SK-N-SH (cell line): ENCODE data around the gene BEGAIN.

Experiments
- EP300 ChIP-seq, 2 experiments: IDR thresholded peaks; 2 replicates each; pipeline versions ENCODE4 v1.4.0 to v1.6.1; 2012; ENCODE audit warnings: borderline replicate concordance in 1 of 2, low read depth in 1 of 2, low read length in 1 of 2
- MAX ChIP-seq: IDR thresholded peaks from 2 replicates; pipeline ENCODE4 v1.4.0; 2012; ENCODE audit warnings: low read depth
- POLR2AphosphoS5 ChIP-seq: IDR thresholded peaks from 2 replicates; pipeline ENCODE4 v1.6.1; 2012; ENCODE audit warnings: low read depth, low read length
- RAD21 ChIP-seq: IDR thresholded peaks from 2 replicates; pipeline ENCODE4 v1.6.1; 2012; ENCODE audit warnings: mild to moderate bottlenecking, low read length
- REST ChIP-seq: IDR thresholded peaks from 2 replicates; pipeline ENCODE4 v1.6.1; 2012; ENCODE audit warnings: mild to moderate bottlenecking, low read depth, low read length, moderate library complexity
- TF ChIP-seq, protein P1 (sequence below): fragments of 200-600 bp; sonication (generic); IDR thresholded peaks from 2 replicates; pipeline ENCODE4 v1.6.1; 2017; ENCODE audit warnings: antibody characterized with exemption, mild to moderate bottlenecking, moderate library complexity

DNA sequence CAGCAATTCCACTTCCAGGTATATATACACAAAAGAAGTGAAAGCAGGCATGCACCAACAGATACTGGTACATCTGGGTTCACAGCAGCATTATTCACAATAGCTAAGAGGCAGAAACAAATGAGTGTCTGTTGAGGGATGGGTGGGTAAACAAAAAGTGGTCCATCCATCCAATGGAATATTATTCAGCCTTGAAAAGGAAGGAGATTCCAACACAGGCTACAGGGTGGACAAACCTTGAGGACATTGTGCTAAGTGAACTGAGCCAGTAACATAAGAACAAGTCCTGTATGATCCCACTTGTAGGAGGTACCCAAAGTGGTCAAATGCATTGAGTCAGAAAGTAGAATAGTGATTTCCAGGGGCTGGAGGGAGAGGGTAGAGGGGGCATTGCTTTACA, 27.6 kb upstream of the BEGAIN start:
- TF ChIP-seq, protein P1, sequence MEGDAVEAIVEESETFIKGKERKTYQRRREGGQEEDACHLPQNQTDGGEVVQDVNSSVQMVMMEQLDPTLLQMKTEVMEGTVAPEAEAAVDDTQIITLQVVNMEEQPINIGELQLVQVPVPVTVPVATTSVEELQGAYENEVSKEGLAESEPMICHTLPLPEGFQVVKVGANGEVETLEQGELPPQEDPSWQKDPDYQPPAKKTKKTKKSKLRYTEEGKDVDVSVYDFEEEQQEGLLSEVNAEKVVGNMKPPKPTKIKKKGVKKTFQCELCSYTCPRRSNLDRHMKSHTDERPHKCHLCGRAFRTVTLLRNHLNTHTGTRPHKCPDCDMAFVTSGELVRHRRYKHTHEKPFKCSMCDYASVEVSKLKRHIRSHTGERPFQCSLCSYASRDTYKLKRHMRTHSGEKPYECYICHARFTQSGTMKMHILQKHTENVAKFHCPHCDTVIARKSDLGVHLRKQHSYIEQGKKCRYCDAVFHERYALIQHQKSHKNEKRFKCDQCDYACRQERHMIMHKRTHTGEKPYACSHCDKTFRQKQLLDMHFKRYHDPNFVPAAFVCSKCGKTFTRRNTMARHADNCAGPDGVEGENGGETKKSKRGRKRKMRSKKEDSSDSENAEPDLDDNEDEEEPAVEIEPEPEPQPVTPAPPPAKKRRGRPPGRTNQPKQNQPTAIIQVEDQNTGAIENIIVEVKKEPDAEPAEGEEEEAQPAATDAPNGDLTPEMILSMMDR: no peak
- TF ChIP-seq MAX (no peak), RAD21 (no peak), REST (no peak), EP300 (IDR thresholded peaks at IDR 0.05; ENCODE audit: borderline replicate concordance in 1 of 2, low read depth in 1 of 2, low read length in 1 of 2) (no peak), POLR2AphosphoS5 (no peak)
